ENCODE measurements around the gene PHACTR3.
"Not testable (repeated sequence)": the region's sequence is repeated elsewhere in the genome, so short reads cannot be mapped to it uniquely, and the experiment has no call there.

The PHACTR3 gene

GRCh38 chr20:59832406-59833363 lies 228.3 kb downstream of the PHACTR3 start:
- DNase-seq, result no peak

- no peak for DNase-seq
Measured at GRCh38 chr20:59835057-59835447, 230.7 kb downstream of the PHACTR3 start.

- no peak for DNase-seq
Measured at GRCh38 chr20:59835448-59836395, 231.4 kb downstream of the PHACTR3 start.

- no peak for DNase-seq
Measured at GRCh38 chr20:59836767-59837166, 232.4 kb downstream of the PHACTR3 start.

GRCh38 chr20:59837623-59838394 lies 233.5 kb downstream of the PHACTR3 start:
- DNase-seq, result no peak

GRCh38 chr20:59839400-59839799 lies 235.1 kb downstream of the PHACTR3 start:
- DNase-seq, result no peak

GRCh38 chr20:59845472-59845871 lies 241.1 kb downstream of the PHACTR3 start:
- DNase-seq, result no peak

- no peak for DNase-seq
Measured at GRCh38 chr20:59848182-59848581, 243.8 kb downstream of the PHACTR3 start.

- DNase-seq, result no peak
Measured at GRCh38 chr20:59850018-59850641, 245.8 kb downstream of the PHACTR3 start.

- DNase-seq, result not testable (repeated sequence)
Measured at GRCh38 chr20:59856526-59856925, 252.2 kb downstream of the PHACTR3 start.

GRCh38 chr20:59856941-59857340 lies 252.6 kb downstream of the PHACTR3 start:
- not testable (repeated sequence) for DNase-seq

GRCh38 chr20:59857966-59858365 lies 253.6 kb downstream of the PHACTR3 start:
- no peak for DNase-seq

GRCh38 chr20:59858425-59858824 lies 254.1 kb downstream of the PHACTR3 start:
- no peak for DNase-seq

GRCh38 chr20:59861401-59861800 lies 257.1 kb downstream of the PHACTR3 start:
- DNase-seq, result no peak

- no peak for DNase-seq
Measured at GRCh38 chr20:59863058-59863457, 258.7 kb downstream of the PHACTR3 start.

GRCh38 chr20:59864726-59865125 lies 260.4 kb downstream of the PHACTR3 start:
- no peak for DNase-seq

- DNase-seq, result no peak
Measured at GRCh38 chr20:59866338-59866737, 262.0 kb downstream of the PHACTR3 start.

GRCh38 chr20:59871096-59871495 lies 266.8 kb downstream of the PHACTR3 start:
- DNase-seq, result no peak

GRCh38 chr20:59873409-59873808 lies 269.1 kb downstream of the PHACTR3 start:
- no peak for DNase-seq

- DNase-seq, result no peak
Measured at GRCh38 chr20:59880198-59880597, 275.9 kb downstream of the PHACTR3 start.

GRCh38 chr20:59884494-59884893 lies 280.2 kb downstream of the PHACTR3 start:
- no peak for DNase-seq

GRCh38 chr20:59888050-59888449 lies 283.7 kb downstream of the PHACTR3 start:
- no peak for DNase-seq

All from stimulated activated CD4-positive, alpha-beta T cell treated with anti-CD3 and anti-CD28 coated beads, Interleukin-1b, Interleukin-23, amount 100 ng/mL, for 48 hours (primary cell).